A549 (cell line): ENCODE data around the gene POLD4. TPM values are rescaled to one million over a fixed set of nuclear protein-coding genes. Genes with fewer than 3 reads are reported as not detected.

ENCODE experiments used
- BHLHE40 ChIP-seq: IDR thresholded peaks from 2 replicates; pipeline ENCODE4 v1.6.1; 2012; ENCODE audit warnings: low read depth, low read length, inconsistent platforms
- CBX8 ChIP-seq: fragments of 200-600 bp; sonication (generic); IDR thresholded peaks from 2 replicates; pipeline ENCODE4 v1.6.1; 2016
- CEBPB ChIP-seq, 2 experiments: fragments of >200 bp in 1 of 2; sonication (Bioruptor Twin) in 1 of 2; formaldehyde crosslinking in 1 of 2; IDR thresholded peaks; 2 replicates each; pipeline ENCODE4 v1.6.1; 2012 to 2016
- CHD2 ChIP-seq: fragments of 150-350 bp; IDR thresholded peaks from 2 replicates; pipeline ENCODE4 v1.6.1; 2014; ENCODE audit warnings: low read length; ENCODE audit not compliant: partially characterized antibody
- CHD4 ChIP-seq: fragments of 200-600 bp; sonication (generic); IDR thresholded peaks from 2 replicates; pipeline ENCODE4 v1.6.1; 2016; ENCODE audit warnings: antibody characterized with exemption, mild to moderate bottlenecking, borderline replicate concordance
- ESRRA ChIP-seq: fragments of 150-350 bp; IDR thresholded peaks from 2 replicates; pipeline ENCODE4 v1.6.1; 2014; ENCODE audit warnings: mild to moderate bottlenecking, low read length, borderline replicate concordance
- FOSB ChIP-seq: fragments of 250-450 bp; sonication (Bioruptor Pico); IDR thresholded peaks from 2 replicates; pipeline ENCODE4 v1.5.0; 2020; ENCODE audit warnings: mild to moderate bottlenecking, moderate library complexity
- FOSL2 ChIP-seq, 2 experiments: fragments of 450-650 bp in 1 of 2; fragments of >200 bp in 1 of 2; sonication (Bioruptor Twin) in 1 of 2; formaldehyde crosslinking; IDR thresholded peaks; 2 replicates each; pipeline versions ENCODE4 v1.5.0 to v1.6.1; 2016 to 2020; ENCODE audit warnings: mild to moderate bottlenecking in 1 of 2, moderate library complexity in 1 of 2
- HEYL ChIP-seq: fragments of 250-450 bp; sonication (Bioruptor Pico); IDR thresholded peaks from 2 replicates; pipeline ENCODE4 v1.8.0; 2021; ENCODE audit warnings: mild to moderate bottlenecking, moderate library complexity
- HOXB13 ChIP-seq: fragments of 250-450 bp; sonication (Bioruptor Pico); IDR thresholded peaks from 2 replicates; pipeline ENCODE4 v1.5.0; 2020; ENCODE audit warnings: low read depth, mild to moderate bottlenecking, moderate library complexity
- HOXB5 ChIP-seq: fragments of 250-450 bp; sonication (Bioruptor Pico); IDR thresholded peaks from 2 replicates; pipeline ENCODE4 v1.5.0; 2020; ENCODE audit warnings: mild to moderate bottlenecking, moderate library complexity
- KDM5A ChIP-seq: fragments of 200-600 bp; sonication (generic); IDR thresholded peaks from 2 replicates; pipeline ENCODE4 v1.6.1; 2016; ENCODE audit warnings: antibody characterized with exemption, mild to moderate bottlenecking
- MAFK ChIP-seq: fragments of 450-650 bp; IDR thresholded peaks from 2 replicates; pipeline ENCODE4 v1.6.1; 2014; ENCODE audit not compliant: partially characterized antibody
- MAZ ChIP-seq: fragments of 150-350 bp; IDR thresholded peaks from 2 replicates; pipeline ENCODE4 v1.6.1; 2014; ENCODE audit warnings: antibody characterized with exemption, low read depth, low read length, borderline replicate concordance
- MYC ChIP-seq: IDR thresholded peaks from 2 replicates; pipeline ENCODE4 v1.6.1; 2012; ENCODE audit warnings: mild to moderate bottlenecking, inconsistent platforms, low read length, improper control_type of control experiment, borderline replicate concordance
- NFE2L2 ChIP-seq: fragments of 150-350 bp; conservative IDR thresholded peaks from 2 replicates; pipeline ENCODE4 v1.6.1; 2014; ENCODE audit warnings: low read length
- NPAS2 ChIP-seq: fragments of 250-450 bp; sonication (Bioruptor Pico); IDR thresholded peaks from 2 replicates; pipeline ENCODE4 v1.8.0; 2022; ENCODE audit warnings: mild to moderate bottlenecking, moderate library complexity, borderline replicate concordance
- NR3C1 ChIP-seq: fragments of >200 bp; sonication (Bioruptor Twin); formaldehyde crosslinking; IDR thresholded peaks from 3 replicates; pipeline ENCODE4 v1.6.1; 2017
- PHF8 ChIP-seq: fragments of 200-600 bp; sonication (generic); IDR thresholded peaks from 2 replicates; pipeline ENCODE4 v1.6.1; 2016; ENCODE audit warnings: low read depth, mild to moderate bottlenecking, antibody characterized with exemption, moderate library complexity, borderline replicate concordance
- POLR2A ChIP-seq: IDR thresholded peaks from 2 replicates; pipeline ENCODE4 v1.6.1; 2012; ENCODE audit warnings: mild to moderate bottlenecking, low read length
- RAD21 ChIP-seq, 2 experiments: fragments of >200 bp in 1 of 2; sonication (Bioruptor Twin) in 1 of 2; formaldehyde crosslinking in 1 of 2; IDR thresholded peaks in 1 of 2; conservative IDR thresholded peaks in 1 of 2; 2 replicates in 1 of 2; 3 replicates in 1 of 2; pipeline ENCODE4 v1.6.1; 2012 to 2018; ENCODE audit warnings: inconsistent platforms in 1 of 2
- RARB ChIP-seq: fragments of 250-450 bp; sonication (Bioruptor Pico); IDR thresholded peaks from 2 replicates; pipeline ENCODE4 v1.8.0; 2021; ENCODE audit warnings: mild to moderate bottlenecking, moderate library complexity
- RFX5 ChIP-seq: fragments of 450-650 bp; IDR thresholded peaks from 2 replicates; pipeline ENCODE4 v1.7.1; 2014; ENCODE audit warnings: antibody characterized with exemption, mild to moderate bottlenecking, moderate library complexity
- RNF2 ChIP-seq: fragments of 200-600 bp; sonication (generic); IDR thresholded peaks from 2 replicates; pipeline ENCODE4 v1.6.1; 2016; ENCODE audit warnings: low read depth, mild to moderate bottlenecking, antibody characterized with exemption, moderate library complexity, borderline replicate concordance
- SREBF2 ChIP-seq: fragments of 450-650 bp; IDR thresholded peaks from 2 replicates; pipeline ENCODE4 v1.6.1; 2014; ENCODE audit warnings: mild to moderate bottlenecking, moderate library complexity
- TP53 ChIP-seq: fragments of 250-450 bp; sonication (Bioruptor Pico); IDR thresholded peaks from 2 replicates; pipeline ENCODE4 v1.5.0; 2021; ENCODE audit warnings: mild to moderate bottlenecking, moderate library complexity
- ZNF302 ChIP-seq: fragments of 250-450 bp; sonication (Bioruptor Pico); IDR thresholded peaks from 2 replicates; pipeline ENCODE4 v1.9.0; 2021; ENCODE audit warnings: inconsistent platforms, mild to moderate bottlenecking, moderate library complexity
- polyA plus RNA-seq, 4 experiments: library from polyadenylated mRNA; depleted of rRNA in 3 of 4; stranded (reverse); fragments of >200 nt; fragmentation: RNase III in 1 of 4; extraction: RNeasy Plus Mini Kit Qiagen cat#74134 plus additional on column Dnase treatment in 1 of 4; gene quantifications; 2 replicates in 3 of 4; 3 replicates in 1 of 4; pipeline ENCODE4 v1.2.3, GENCODE V29; 2011 to 2017
- TF ChIP-seq, protein P1 (sequence below): IDR thresholded peaks from 2 replicates; pipeline ENCODE4 v1.6.1; 2012; ENCODE audit warnings: low read depth, borderline replicate concordance
- TF ChIP-seq, protein P2 (sequence below): IDR thresholded peaks from 2 replicates; pipeline ENCODE4 v1.6.1; 2012
- TF ChIP-seq, protein P3 (sequence below): fragments of >200 bp; sonication (Bioruptor Twin); formaldehyde crosslinking; IDR thresholded peaks from 2 replicates; pipeline ENCODE4 v1.6.1; 2016

The POLD4 gene
- polyA plus RNA-seq, 2 of the 4 experiments (the other 2 are of a cell fraction) = 140 to 148 TPM

DNA sequence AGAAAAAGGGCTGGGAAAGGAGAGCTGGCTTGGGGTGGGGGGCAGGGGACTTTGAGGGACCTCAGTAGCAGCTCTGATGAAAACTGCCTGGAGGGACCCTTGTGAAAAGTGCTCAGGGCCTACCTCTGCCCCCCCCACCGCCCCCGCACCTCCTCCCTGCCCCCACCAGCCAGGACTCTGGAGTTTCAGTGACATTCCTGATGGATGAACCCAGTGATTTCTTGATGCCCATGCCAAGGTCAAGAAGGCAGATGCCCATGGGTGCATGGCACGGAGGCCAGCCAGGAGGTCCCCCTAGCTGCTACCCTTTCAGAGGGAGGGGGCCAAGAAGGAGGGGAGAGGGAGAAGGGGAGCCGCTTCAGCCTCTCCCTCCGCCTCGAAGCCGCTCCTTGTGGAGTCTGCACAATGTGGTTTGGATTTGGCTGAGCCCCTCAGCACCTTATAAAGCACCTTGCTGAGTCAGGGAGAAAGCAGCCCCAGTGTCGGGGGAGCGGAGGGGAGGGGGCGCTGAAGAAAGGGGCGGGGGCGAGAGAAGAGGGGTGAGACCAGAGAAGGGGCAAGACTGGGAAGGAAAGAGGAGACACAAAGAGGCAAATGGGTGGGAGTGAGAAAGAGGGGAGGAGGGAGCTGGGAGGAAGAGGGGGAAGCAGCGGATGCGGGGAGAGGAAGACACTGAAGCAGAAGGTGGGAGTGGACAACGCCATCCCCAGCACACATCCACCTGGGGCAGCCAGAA is 22.1 kb upstream of the POLD4 start (continued):
- TF ChIP-seq SREBF2 (no peak), FOSB (no peak), PHF8 (no peak), HEYL (CRISPR knock-in tag) (no peak), KDM5A (no peak), MYC (no peak), ESRRA (no peak), CHD2 (no peak), RAD21 (conservative IDR thresholded peaks at IDR 0.05 in 1 of 2, IDR thresholded peaks at IDR 0.05 in 1 of 2) (no peak; a peak in 1 of 5 replicates), CEBPB (IDR thresholded peaks at IDR 0.05) (no peak), CBX8 (no peak), HOXB13 (CRISPR knock-in tag) (peak; percentile 26; the same call in 1 of the 2 replicates), FOSL2 (IDR thresholded peaks at IDR 0.05) (peak; percentile 24; the same call in 1 of the 2 replicates), FOSL2 (CRISPR knock-in tag; IDR thresholded peaks at IDR 0.05) (0 out of 2 replicates have a peak, but pooled peaks have one; percentile 6), NFE2L2 (no peak), MAZ (no peak), ZNF302 (CRISPR knock-in tag) (no peak), HOXB5 (CRISPR knock-in tag) (no peak), CHD4 (no peak), NPAS2 (CRISPR knock-in tag) (no peak), TP53 (no peak), RFX5 (no peak), NR3C1 (no peak), BHLHE40 (no peak), RNF2 (no peak), POLR2A (peak; percentile 29), MAFK (peak; percentile 65), RARB (CRISPR knock-in tag) (no peak)
- TF ChIP-seq, protein P1, sequence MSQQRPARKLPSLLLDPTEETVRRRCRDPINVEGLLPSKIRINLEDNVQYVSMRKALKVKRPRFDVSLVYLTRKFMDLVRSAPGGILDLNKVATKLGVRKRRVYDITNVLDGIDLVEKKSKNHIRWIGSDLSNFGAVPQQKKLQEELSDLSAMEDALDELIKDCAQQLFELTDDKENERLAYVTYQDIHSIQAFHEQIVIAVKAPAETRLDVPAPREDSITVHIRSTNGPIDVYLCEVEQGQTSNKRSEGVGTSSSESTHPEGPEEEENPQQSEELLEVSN = peak; percentile 45; the same call in 1 of the 2 replicates
- TF ChIP-seq, protein P2, sequence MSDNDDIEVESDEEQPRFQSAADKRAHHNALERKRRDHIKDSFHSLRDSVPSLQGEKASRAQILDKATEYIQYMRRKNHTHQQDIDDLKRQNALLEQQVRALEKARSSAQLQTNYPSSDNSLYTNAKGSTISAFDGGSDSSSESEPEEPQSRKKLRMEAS = peak; percentile 78
- TF ChIP-seq, protein P3, sequence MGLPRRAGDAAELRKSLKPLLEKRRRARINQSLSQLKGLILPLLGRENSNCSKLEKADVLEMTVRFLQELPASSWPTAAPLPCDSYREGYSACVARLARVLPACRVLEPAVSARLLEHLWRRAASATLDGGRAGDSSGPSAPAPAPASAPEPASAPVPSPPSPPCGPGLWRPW = no peak
